HG03039 (cell line): ENCODE results near the gene DEAF1.

Experiments used
- ATAC-seq: cut with Tn5 transposase; IDR thresholded peaks from one replicate; pipeline ENCODE4 v1.9.1; 2021; ENCODE audit warnings: mild to moderate bottlenecking, moderate library complexity; ENCODE audit not compliant: unreplicated experiment

DEAF1 gene

GRCh38 chr11:721741-722345 lies 26.8 kb upstream of the DEAF1 start:
- no peak for ATAC-seq

GRCh38 chr11:721247-721740 lies 26.3 kb upstream of the DEAF1 start:
- ATAC-seq = no peak

GRCh38 chr11:720642-721246 lies 25.7 kb upstream of the DEAF1 start:
- ATAC-seq = no peak

GRCh38 chr11:720017-720641 lies 25.1 kb upstream of the DEAF1 start:
- no peak for ATAC-seq

- ATAC-seq = no peak
Observed at GRCh38 chr11:719214-720016, 24.4 kb upstream of the DEAF1 start.

GRCh38 chr11:714436-714835 lies 19.4 kb upstream of the DEAF1 start:
- no peak for ATAC-seq

- no peak for ATAC-seq
Observed at GRCh38 chr11:709109-709997, 14.3 kb upstream of the DEAF1 start.

GRCh38 chr11:708511-708910 lies 13.5 kb upstream of the DEAF1 start:
- no peak for ATAC-seq

GRCh38 chr11:707817-708420 lies 12.9 kb upstream of the DEAF1 start:
- no peak for ATAC-seq

GRCh38 chr11:706957-707816 lies 12.2 kb upstream of the DEAF1 start:
- no peak for ATAC-seq

- ATAC-seq = no peak
Observed at GRCh38 chr11:706439-706956, 11.5 kb upstream of the DEAF1 start.

- ATAC-seq = no peak
Observed at GRCh38 chr11:705646-706438, 10.8 kb upstream of the DEAF1 start, which contains the start of gene EPS8L2. Gene EPS8L2, plus strand, starts transcription at chr11:706231. Its CDS starts 3,177 bp downstream, at chr11:709408.

- ATAC-seq = no peak
Observed at GRCh38 chr11:704781-705645, 10.0 kb upstream of the DEAF1 start.

- ATAC-seq = no peak
Observed at GRCh38 chr11:704228-704674, 9.2 kb upstream of the DEAF1 start.

GRCh38 chr11:703506-703905 lies 8.5 kb upstream of the DEAF1 start:
- ATAC-seq = no peak

- no peak for ATAC-seq
Observed at GRCh38 chr11:702462-703461, 7.7 kb upstream of the DEAF1 start.
